T-cell (primary cell): ENCODE data around the gene ECM2. TPM values are rescaled to one million over a fixed set of nuclear protein-coding genes. Genes with fewer than 3 reads are reported as not detected.

ENCODE experiments used
- ATAC-seq, 4 experiments: fragments of 200-7000 bp in 3 of 4; fragments of 150-1000 bp in 1 of 4; cut with Tn5 transposase; replicated peaks in 1 of 4; 1 replicate in 3 of 4; 2 replicates in 1 of 4; pipeline ENCODE4 v1.10.0; 2021; ENCODE audit warnings: moderate library complexity in 3 of 4, mild to moderate bottlenecking in 2 of 4, moderate number of reproducible peaks in 1 of 4
- CTCF ChIA-PET, 2 donors: fragments of 300-600 bp; sonication (Branson Sonifier 250); formaldehyde crosslinking; loops; one replicate each; lab custom pipeline; 2022; ENCODE audit warnings: antibody characterized with exemption in 2 of 2; lab: Charles Lee
- POLR2A ChIA-PET, 2 donors: fragments of 300-600 bp; sonication (Branson Sonifier 250); formaldehyde crosslinking; loops; one replicate each; lab custom pipeline; 2022; ENCODE audit warnings: antibody characterized with exemption in 2 of 2; lab: Charles Lee
- DNase-seq, 35 experiments: peaks; one replicate each; pipeline versions ENCODE4 v3.0.0 to v3.0.0-alpha.2; 2013 to 2023
- H3K27ac ChIP-seq: one replicate; pipeline ENCODE4 v1.5.1; 2013; ENCODE audit warnings: low read length
- H3K27me3 ChIP-seq, 2 experiments: replicated peaks in 1 of 2; 1 replicate in 1 of 2; 2 replicates in 1 of 2; pipeline versions ENCODE4 v1.6.1 to v1.7.0; 2013; ENCODE audit warnings: low read length in 1 of 2, mixed read lengths in 1 of 2; ENCODE audit not compliant: control insufficient read depth in 2 of 2, insufficient read depth in 2 of 2; ENCODE audit errors: extremely low read depth in 1 of 2
- H3K36me3 ChIP-seq, 2 donors: 1 replicate in 1 of 2; 2 replicates in 1 of 2; pipeline versions ENCODE4 v1.6.1 to v1.7.0; 2013; ENCODE audit warnings: low read length in 1 of 2; ENCODE audit not compliant: control insufficient read depth in 2 of 2, insufficient read depth in 1 of 2; ENCODE audit errors: extremely low read depth in 1 of 2
- H3K4me1 ChIP-seq, 2 experiments: 1 replicate in 1 of 2; 2 replicates in 1 of 2; pipeline versions ENCODE4 v1.6.1 to v1.7.0; 2013; ENCODE audit warnings: low read length in 2 of 2, mixed read lengths in 1 of 2; ENCODE audit not compliant: insufficient read depth in 2 of 2, control insufficient read depth in 1 of 2; ENCODE audit errors: extremely low read depth in 1 of 2
- H3K4me3 ChIP-seq, 2 donors: 1 replicate in 1 of 2; 2 replicates in 1 of 2; pipeline versions ENCODE4 v1.5.1 to v1.7.0; 2013; ENCODE audit warnings: mild to moderate bottlenecking in 2 of 2, low read length in 1 of 2, moderate library complexity in 1 of 2; ENCODE audit not compliant: control insufficient read depth in 1 of 2; ENCODE audit errors: extremely low read depth in 1 of 2
- H3K9me3 ChIP-seq: 2 replicates; pipeline ENCODE4 v1.7.0; 2013
- H3K27ac Mint-ChIP-seq, 2 donors: one replicate each; pipeline ENCODE4 v1.8.0; 2020 to 2021; ENCODE audit warnings: mild to moderate bottlenecking in 2 of 2, mixed read lengths in 2 of 2
- H3K27me3 Mint-ChIP-seq, 2 donors: one replicate each; pipeline ENCODE4 v1.8.0; 2021 to 2022; ENCODE audit warnings: mixed read lengths in 2 of 2
- H3K36me3 Mint-ChIP-seq: one replicate; pipeline ENCODE4 v1.8.0; 2021; ENCODE audit warnings: mixed read lengths
- H3K4me1 Mint-ChIP-seq, 3 donors: one replicate each; pipeline ENCODE4 v1.8.0; 2020 to 2022; ENCODE audit warnings: mixed read lengths in 3 of 3, mild to moderate bottlenecking in 1 of 3
- H3K4me3 Mint-ChIP-seq, 3 donors: one replicate each; pipeline ENCODE4 v1.8.0; 2020 to 2022; ENCODE audit warnings: mild to moderate bottlenecking in 3 of 3, mixed read lengths in 3 of 3, moderate library complexity in 3 of 3
- H3K9me3 Mint-ChIP-seq, 3 donors: one replicate each; pipeline ENCODE4 v1.8.0; 2020 to 2022; ENCODE audit warnings: mixed read lengths in 3 of 3
- WGBS: methylation state at CpG from one replicate; pipeline ENCODE4 v1.1.5; 2013; ENCODE audit warnings: missing lambda C conversion rate; ENCODE audit not compliant: insufficient coverage; 5-methylcytosine and 5-hydroxymethylcytosine counted together
- total RNA-seq, 35 experiments: library from RNA in 6 of 35; stranded (reverse) in 6 of 35; fragments of 120-200 nt in 1 of 35; gene quantifications; one replicate each; pipeline versions ENCODE4 v1.2.1 to v1.2.4 and lab custom pipeline; 2013 to 2026

Gene ECM2
- total RNA-seq, 5 donors from 2014 or later (not counting 1 experiment from before 2014, with no cell fraction given) = not detected

DNA sequence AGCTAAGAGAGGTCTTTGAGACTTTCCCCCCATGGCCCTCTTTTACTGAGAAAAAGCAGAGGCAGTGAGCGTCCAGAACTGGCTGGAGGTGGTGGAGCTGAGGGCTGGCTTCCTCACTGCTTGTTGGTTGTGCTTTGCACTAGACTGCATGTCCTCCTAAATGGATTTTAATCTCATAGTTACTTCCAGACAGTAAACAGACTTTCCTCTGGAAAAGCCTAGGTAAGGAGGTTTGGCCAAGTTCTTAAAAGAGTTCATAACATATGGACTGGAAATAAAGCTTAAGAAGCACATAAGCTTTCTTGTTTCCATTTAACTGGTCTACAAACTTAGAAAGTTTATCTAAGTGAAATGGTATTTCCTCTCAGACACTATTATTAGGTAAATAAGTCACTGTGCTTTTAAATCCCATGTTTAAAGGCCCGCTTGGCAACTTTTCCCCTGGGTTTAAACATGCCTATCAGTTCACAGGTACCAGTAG lies 55.5 kb downstream of the ECM2 start:
- H3K4me3 ChIP-seq = no peak overlapping the region
- Mint-ChIP-seq H3K27ac (no peak overlapping the region), H3K4me1 (peaks cover 4 to 6% (median 5%) of the 10 kb centered on the region in 3 donors), H3K9me3 (no peaks in the 10 kb centered on the region), H3K36me3 (no peaks in the 10 kb centered on the region), H3K27me3 (no peaks in the 10 kb centered on the region), H3K4me3 (no peak overlapping the region)
- H3K36me3 ChIP-seq = no peaks in the 10 kb centered on the region
- no peaks in the 10 kb centered on the region for H3K27me3 ChIP-seq
- CTCF ChIA-PET = no interaction called here
- POLR2A ChIA-PET = no interaction called here
- H3K4me1 ChIP-seq = no peaks in the 10 kb centered on the region
- H3K9me3 ChIP-seq = no peaks in the 10 kb centered on the region
- no peak for ATAC-seq
- H3K27ac ChIP-seq = no peak overlapping the region
- no peak for DNase-seq
- no CpG with 5 or more reads among the region's 2 CpGs for WGBS

DNA sequence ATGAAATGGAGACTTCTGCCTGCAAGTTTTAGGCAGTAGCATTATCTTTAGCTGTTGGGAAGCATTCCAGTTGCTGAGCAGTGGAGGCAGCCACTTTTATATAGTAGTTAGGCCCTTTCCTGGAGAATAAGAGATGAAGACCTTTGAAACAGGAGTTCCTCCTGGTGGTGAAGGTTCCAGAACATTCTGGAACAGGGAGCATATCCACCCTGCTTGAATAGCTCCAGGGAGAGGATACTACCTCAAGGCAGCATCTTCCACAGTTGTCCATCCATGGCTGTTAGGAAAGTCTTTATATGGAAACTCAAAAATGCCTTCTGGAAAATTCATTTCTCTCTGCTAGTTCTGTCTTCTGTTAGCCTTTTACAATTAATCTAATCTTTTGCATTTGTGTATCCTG lies 56.4 kb downstream of the ECM2 start:
- no peak overlapping the region for H3K4me3 Mint-ChIP-seq
- no peaks in the 10 kb centered on the region for H3K27me3 Mint-ChIP-seq
- H3K9me3 Mint-ChIP-seq = no peaks in the 10 kb centered on the region
- Histone ChIP-seq H3K4me1 (no peaks in the 10 kb centered on the region), H3K27ac (no peak overlapping the region), H3K36me3 (no peaks in the 10 kb centered on the region), H3K27me3 (no peaks in the 10 kb centered on the region), H3K9me3 (no peaks in the 10 kb centered on the region), H3K4me3 (no peak overlapping the region)
- ChIA-PET POLR2A (no interaction called here), CTCF (no interaction called here)
- ATAC-seq (no peak), DNase-seq (no peak)
- no peak overlapping the region for H3K27ac Mint-ChIP-seq
- peaks cover 4 to 6% (median 5%) of the 10 kb centered on the region in 3 donors for H3K4me1 Mint-ChIP-seq
- no peaks in the 10 kb centered on the region for H3K36me3 Mint-ChIP-seq

GRCh38 chr9:92478783-92479182 lies 57.0 kb downstream of the ECM2 start:
- H3K27me3 Mint-ChIP-seq = no peaks in the 10 kb centered on the region
- CTCF ChIA-PET = no interaction called here

GRCh38 chr9:92476962-92477361 lies 58.8 kb downstream of the ECM2 start:
- H3K36me3 Mint-ChIP-seq = no peaks in the 10 kb centered on the region
- no peaks in the 10 kb centered on the region for H3K27me3 Mint-ChIP-seq
- H3K9me3 Mint-ChIP-seq = no peaks in the 10 kb centered on the region
- H3K27ac Mint-ChIP-seq = no peak overlapping the region
- H3K4me1 Mint-ChIP-seq = peaks cover 4 to 6% (median 5%) of the 10 kb centered on the region in 3 donors
- Histone ChIP-seq H3K27me3 (no peaks in the 10 kb centered on the region), H3K36me3 (no peaks in the 10 kb centered on the region), H3K9me3 (no peaks in the 10 kb centered on the region), H3K27ac (no peak overlapping the region), H3K4me1 (no peaks in the 10 kb centered on the region), H3K4me3 (no peak overlapping the region)
- ChIA-PET POLR2A (no interaction called here), CTCF (no interaction called here)
- DNase-seq = no peak
- no peak for ATAC-seq
- H3K4me3 Mint-ChIP-seq = no peak overlapping the region
- no CpG with 5 or more reads among the region's 1 CpG for WGBS

More at GRCh38 chr9:92478783-92479182, 57.0 kb downstream of the ECM2 start:
- H3K27ac Mint-ChIP-seq = no peak overlapping the region
- no peak for ATAC-seq
- H3K4me3 ChIP-seq = no peak overlapping the region
- H3K36me3 ChIP-seq = no peaks in the 10 kb centered on the region
- WGBS = 100% methylated on average over 6 of the region's 7 CpGs
- no peak overlapping the region for H3K4me3 Mint-ChIP-seq
- no peaks in the 10 kb centered on the region for H3K9me3 ChIP-seq
- no peak overlapping the region for H3K27ac ChIP-seq
- no peaks in the 10 kb centered on the region for H3K4me1 ChIP-seq
- no peaks in the 10 kb centered on the region for H3K27me3 ChIP-seq
- POLR2A ChIA-PET = no interaction called here
- no peak for DNase-seq
- H3K4me1 Mint-ChIP-seq = peaks cover 4 to 6% (median 5%) of the 10 kb centered on the region in 3 donors
- no peaks in the 10 kb centered on the region for H3K36me3 Mint-ChIP-seq
- H3K9me3 Mint-ChIP-seq = no peaks in the 10 kb centered on the region

- WGBS = no CpG with 5 or more reads among the region's 3 CpGs
- Mint-ChIP-seq H3K36me3 (no peaks in the 10 kb centered on the region), H3K4me1 (no peaks in the 10 kb centered on the region), H3K4me3 (no peak overlapping the region), H3K9me3 (no peaks in the 10 kb centered on the region), H3K27ac (no peak overlapping the region), H3K27me3 (no peaks in the 10 kb centered on the region)
- ATAC-seq (no peak), DNase-seq (no peak)
- ChIA-PET CTCF (no interaction called here), POLR2A (no interaction called here)
- Histone ChIP-seq H3K4me1 (no peaks in the 10 kb centered on the region), H3K4me3 (no peak overlapping the region), H3K9me3 (no peaks in the 10 kb centered on the region), H3K27me3 (no peaks in the 10 kb centered on the region), H3K27ac (no peak overlapping the region), H3K36me3 (no peaks in the 10 kb centered on the region)
Measured at GRCh38 chr9:92474587-92474986, 61.2 kb downstream of the ECM2 start.

DNA sequence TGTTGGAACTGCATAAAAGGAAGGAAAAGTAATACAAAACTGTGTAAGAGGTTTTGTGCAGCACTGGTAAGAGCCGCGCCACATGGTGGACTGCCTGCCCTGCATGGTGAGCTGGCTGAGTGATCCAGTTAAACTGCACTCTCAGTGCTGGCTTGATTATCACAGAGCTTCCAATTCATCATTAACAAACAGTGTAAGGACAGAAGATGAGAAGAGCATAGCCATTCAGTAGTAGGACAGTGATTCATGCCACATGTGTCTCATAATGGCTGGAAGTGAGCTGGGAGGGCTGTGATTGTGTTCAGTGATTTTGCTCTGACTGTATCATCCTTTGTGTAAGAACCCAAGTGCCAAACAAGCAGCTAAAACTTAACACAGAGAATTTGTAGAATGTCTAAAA lies 67.6 kb downstream of the ECM2 start:
- Mint-ChIP-seq H3K27me3 (no peaks in the 10 kb centered on the region), H3K9me3 (no peaks in the 10 kb centered on the region), H3K4me3 (no peak overlapping the region), H3K27ac (no peak overlapping the region), H3K4me1 (no peaks in the 10 kb centered on the region), H3K36me3 (no peaks in the 10 kb centered on the region)
- DNase-seq = no peak
- Histone ChIP-seq H3K36me3 (no peaks in the 10 kb centered on the region), H3K4me1 (no peaks in the 10 kb centered on the region), H3K27ac (no peak overlapping the region), H3K4me3 (no peak overlapping the region), H3K27me3 (no peaks in the 10 kb centered on the region), H3K9me3 (no peaks in the 10 kb centered on the region)
- 100% methylated on average over 2 of the region's 2 CpGs for WGBS
- ATAC-seq = no peak
- ChIA-PET POLR2A (no interaction called here), CTCF (interaction anchor here in 1 of 2 donors (0.6 kb wide), 1 partner anchor 31 kb away, joined by 3 read pairs; no protein-coding TSS in a partner anchor)

- WGBS = no CpG with 5 or more reads among the region's 2 CpGs
- Mint-ChIP-seq H3K36me3 (no peaks in the 10 kb centered on the region), H3K27me3 (no peaks in the 10 kb centered on the region), H3K4me3 (no peak overlapping the region), H3K9me3 (no peaks in the 10 kb centered on the region), H3K4me1 (no peaks in the 10 kb centered on the region), H3K27ac (no peak overlapping the region)
- ChIA-PET CTCF (no interaction called here), POLR2A (no interaction called here)
- no peak overlapping the region for H3K4me3 ChIP-seq
- ATAC-seq = no peak
- DNase-seq = no peak
- no peaks in the 10 kb centered on the region for H3K4me1 ChIP-seq
- H3K9me3 ChIP-seq = no peaks in the 10 kb centered on the region
- H3K27me3 ChIP-seq = no peaks in the 10 kb centered on the region
- no peaks in the 10 kb centered on the region for H3K36me3 ChIP-seq
- H3K27ac ChIP-seq = no peak overlapping the region
Measured at GRCh38 chr9:92467511-92467910, 68.3 kb downstream of the ECM2 start.
